ENCODE measurements around the gene TLE3.

- TF ChIP-seq ISL1 (CRISPR knock-in tag; IDR thresholded peaks at IDR 0.05) (no peak), RARB (CRISPR knock-in tag; IDR thresholded peaks at IDR 0.05) (no peak), ZFP30 (CRISPR knock-in tag; IDR thresholded peaks at IDR 0.05) (no peak), ARNTL (CRISPR knock-in tag; IDR thresholded peaks at IDR 0.05; ENCODE audit: borderline replicate concordance, low read depth) (no peak), ZFP3 (CRISPR knock-in tag; IDR thresholded peaks at IDR 0.05) (no peak), PATZ1 (CRISPR knock-in tag; IDR thresholded peaks at IDR 0.05; ENCODE audit: borderline replicate concordance) (no peak), ESRRG (CRISPR knock-in tag; IDR thresholded peaks at IDR 0.05) (no peak), ZNF565 (CRISPR knock-in tag; conservative IDR thresholded peaks at IDR 0.05; ENCODE audit: low read depth) (no peak), BACH2 (CRISPR knock-in tag; IDR thresholded peaks at IDR 0.05; ENCODE audit: borderline replicate concordance) (no peak), PPARA (CRISPR knock-in tag; IDR thresholded peaks at IDR 0.05; ENCODE audit: borderline replicate concordance) (no peak), POU6F1 (CRISPR knock-in tag; IDR thresholded peaks at IDR 0.05; ENCODE audit: borderline replicate concordance, low read depth) (no peak), CSDC2 (CRISPR knock-in tag; IDR thresholded peaks at IDR 0.05) (no peak), TSHZ2 (CRISPR knock-in tag; IDR thresholded peaks at IDR 0.05) (no peak), CSRNP3 (CRISPR knock-in tag; IDR thresholded peaks at IDR 0.05) (no peak)
Observed at GRCh38 chr15:70047386-70048197, 50.1 kb downstream of the TLE3 start.

Measured in SK-N-SH treated with all-trans-retinoic acid at 6 μM for 48 hours (cell line).